ENCODE results near the gene NIP7. TPM values are rescaled to one million over a fixed set of nuclear protein-coding genes. Genes with fewer than 3 reads are reported as not detected.

NIP7 gene
- total and polyA plus RNA-seq, 9 of the 15 experiments (the other 6 are each of a cell fraction or from before 2014, with no cell fraction given) = 28.9 to 85.5 (median 72.5) TPM

DNA sequence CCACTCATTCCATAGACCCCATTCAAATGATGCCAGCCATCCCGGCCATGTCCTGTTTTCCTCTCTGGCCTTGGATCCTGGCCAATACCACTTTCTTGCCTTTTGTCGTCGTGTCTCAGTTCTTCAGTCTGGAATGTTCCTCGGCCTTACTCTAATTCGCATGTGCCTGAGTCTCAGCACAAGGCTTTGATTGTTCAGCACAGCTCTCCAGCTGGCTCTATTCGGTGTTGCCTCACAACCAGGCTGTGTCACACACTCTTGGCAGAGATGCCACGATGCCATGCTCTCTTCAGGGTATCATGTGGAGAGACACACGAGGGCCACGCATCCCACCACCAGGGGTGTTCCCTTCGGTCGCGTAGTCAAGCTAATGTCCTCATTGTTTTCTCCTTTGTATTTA lies 30.3 kb upstream of the NIP7 start:
- POLR2A ChIA-PET = interaction anchor here (0.5 to 1.0 kb wide), 2 partner anchors 14 to 35 kb away, joined by 3 read pairs; no protein-coding TSS in a partner anchor
- in situ Hi-C loops (cut with MboI) = no loop called here

More for the DNA sequence above, 30.3 kb upstream of the NIP7 start:
- Histone ChIP-seq H3K27ac (ENCODE audit: extremely low read depth, low read depth, low read length) (no peak overlapping the region), H3K4me2 (ENCODE audit: insufficient read depth, low read length) (no peak overlapping the region), H3K9ac (ENCODE audit: insufficient read depth in 1 of 2, low read depth in 2 of 2, low read length in 2 of 2) (no peak overlapping the region), H3K36me3 (ENCODE audit: control insufficient read depth, insufficient read depth, low read length) (peaks cover 13% of the 10 kb centered on the region; the same call in 2 of the 3 replicates), H3K9me1 (ENCODE audit: control insufficient read depth, insufficient read depth, low read length) (no peaks in the 10 kb centered on the region), H2AFZ (ENCODE audit: low read depth, low read length) (no peak overlapping the region), H3K79me2 (ENCODE audit: control insufficient read depth, insufficient read depth, low read length) (peaks cover 30% of the 10 kb centered on the region), H3K9me3 (replicated peaks; ENCODE audit: control insufficient read depth, insufficient read depth, low read depth, low read length) (no peaks in the 10 kb centered on the region), H3K27me3 (ENCODE audit: control insufficient read depth in 2 of 2, insufficient read depth in 2 of 2, low read length in 2 of 2) (no peaks in the 10 kb centered on the region), H3K4me1 (replicated peaks in 1 of 2; ENCODE audit: control insufficient read depth in 2 of 2, insufficient read depth in 2 of 2, low read length in 2 of 2) (peaks cover 5 to 13% of the 10 kb centered on the region in 2 experiments; a peak in 3 of 5 replicates), H3K4me3 (no peak overlapping the region), H4K20me1 (replicated peaks; ENCODE audit: control insufficient read depth, insufficient read depth, low read length) (0 out of 2 replicates have a peak, but pooled peaks cover 3% of the 10 kb centered on the region)
- DNase-seq (ENCODE audit: extremely low read depth in 1 of 4, low spot score in 3 of 4) (no peak), ATAC-seq (no peak), FAIRE-seq (no peak)
- CTCF ChIA-PET (ENCODE audit: low intra/inter-chr PET ratio) = no interaction called here
- intact Hi-C loops (cut with micrococcal nuclease) = loop anchor here (10.0 kb wide), 1 partner anchor 465 kb away; the partner anchor contains the start of gene TANGO6
- TF ChIP-seq, protein P1, sequence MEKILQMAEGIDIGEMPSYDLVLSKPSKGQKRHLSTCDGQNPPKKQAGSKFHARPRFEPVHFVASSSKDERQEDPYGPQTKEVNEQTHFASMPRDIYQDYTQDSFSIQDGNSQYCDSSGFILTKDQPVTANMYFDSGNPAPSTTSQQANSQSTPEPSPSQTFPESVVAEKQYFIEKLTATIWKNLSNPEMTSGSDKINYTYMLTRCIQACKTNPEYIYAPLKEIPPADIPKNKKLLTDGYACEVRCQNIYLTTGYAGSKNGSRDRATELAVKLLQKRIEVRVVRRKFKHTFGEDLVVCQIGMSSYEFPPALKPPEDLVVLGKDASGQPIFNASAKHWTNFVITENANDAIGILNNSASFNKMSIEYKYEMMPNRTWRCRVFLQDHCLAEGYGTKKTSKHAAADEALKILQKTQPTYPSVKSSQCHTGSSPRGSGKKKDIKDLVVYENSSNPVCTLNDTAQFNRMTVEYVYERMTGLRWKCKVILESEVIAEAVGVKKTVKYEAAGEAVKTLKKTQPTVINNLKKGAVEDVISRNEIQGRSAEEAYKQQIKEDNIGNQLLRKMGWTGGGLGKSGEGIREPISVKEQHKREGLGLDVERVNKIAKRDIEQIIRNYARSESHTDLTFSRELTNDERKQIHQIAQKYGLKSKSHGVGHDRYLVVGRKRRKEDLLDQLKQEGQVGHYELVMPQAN (IDR thresholded peaks at IDR 0.05; ENCODE audit: borderline replicate concordance) = no peak
- TF ChIP-seq BMI1 (IDR thresholded peaks at IDR 0.05; ENCODE audit: low read length) (no peak), NFIC (IDR thresholded peaks at IDR 0.05) (peak; percentile 34; the same call in 1 of the 2 replicates), SOX6 (IDR thresholded peaks at IDR 0.05) (no peak)
- no TSS peak for BruUV-seq (replicated peaks)
- 88% methylated on average over 11 of the region's 12 CpGs for WGBS (ENCODE audit: insufficient coverage, low coverage, missing lambda C conversion rate)

Data from K562 (cell line).